ENCODE measurements around the gene CEACAM6.
"Not testable (repeated sequence)": the region's sequence is repeated elsewhere in the genome, so short reads cannot be mapped to it uniquely, and the experiment has no call there.

Gene CEACAM6

GRCh38 chr19:41748012-41748411, 7.3 kb upstream of the CEACAM6 start:
- DNase-seq (ENCODE audit: low spot score): no peak

- DNase-seq (ENCODE audit: low spot score): not testable (repeated sequence)
These were observed 4.8 kb upstream of the CEACAM6 start for GRCh38 chr19:41750248-41751134.

GRCh38 chr19:41753159-41753558, 2.2 kb upstream of the CEACAM6 start:
- peak; percentile 73 for DNase-seq (ENCODE audit: low spot score)

- peak; percentile 78 for DNase-seq (ENCODE audit: low spot score)
These were observed 1.3 kb upstream of the CEACAM6 start for GRCh38 chr19:41753936-41754529.

- no peak for DNase-seq (ENCODE audit: low spot score)
These were observed 3.5 kb downstream of the CEACAM6 start for GRCh38 chr19:41758846-41759245.

- DNase-seq (ENCODE audit: low spot score): no peak
These were observed 11.8 kb downstream of the CEACAM6 start for GRCh38 chr19:41767115-41767514.

- not testable (repeated sequence) for DNase-seq (ENCODE audit: low spot score)
These were observed 12.8 kb downstream of the CEACAM6 start for GRCh38 chr19:41768105-41768504.

- DNase-seq (ENCODE audit: low spot score): no peak
These were observed 14.3 kb downstream of the CEACAM6 start for GRCh38 chr19:41769608-41770007.

GRCh38 chr19:41771410-41771809, 16.1 kb downstream of the CEACAM6 start:
- no peak for DNase-seq (ENCODE audit: low spot score)

GRCh38 chr19:41774515-41774980, 19.2 kb downstream of the CEACAM6 start:
- DNase-seq (ENCODE audit: low spot score): peak; percentile 71

GRCh38 chr19:41776700-41777099, 21.4 kb downstream of the CEACAM6 start:
- no peak for DNase-seq (ENCODE audit: low spot score)

GRCh38 chr19:41783612-41784011, 28.3 kb downstream of the CEACAM6 start:
- no peak for DNase-seq (ENCODE audit: low spot score)

GRCh38 chr19:41784312-41784711, 29.0 kb downstream of the CEACAM6 start:
- no peak for DNase-seq (ENCODE audit: low spot score)

- DNase-seq (ENCODE audit: low spot score): no peak
These were observed 29.4 kb downstream of the CEACAM6 start for GRCh38 chr19:41784743-41785142.

GRCh38 chr19:41785653-41786052, 30.3 kb downstream of the CEACAM6 start:
- DNase-seq (ENCODE audit: low spot score): peak; percentile 82

- DNase-seq (ENCODE audit: low spot score): no peak
These were observed 31.7 kb downstream of the CEACAM6 start for GRCh38 chr19:41787055-41787454.

GRCh38 chr19:41788518-41788917, 33.2 kb downstream of the CEACAM6 start:
- not testable (repeated sequence) for DNase-seq (ENCODE audit: low spot score)

GRCh38 chr19:41789053-41789452, 33.7 kb downstream of the CEACAM6 start:
- not testable (repeated sequence) for DNase-seq (ENCODE audit: low spot score)

- DNase-seq (ENCODE audit: low spot score): peak; percentile 46
These were observed 37.4 kb downstream of the CEACAM6 start for GRCh38 chr19:41792513-41793413.

GRCh38 chr19:41793414-41793727, 38.0 kb downstream of the CEACAM6 start:
- no peak for DNase-seq (ENCODE audit: low spot score)

- peak; percentile 76 for DNase-seq (ENCODE audit: low spot score)
These were observed 39.7 kb downstream of the CEACAM6 start for GRCh38 chr19:41795031-41795461.

GRCh38 chr19:41796362-41796761, 41.0 kb downstream of the CEACAM6 start, which contains the start of gene CEACAM3:
Gene CEACAM3 (plus strand): TSS chr19:41796587. CDS start chr19:41796678, 91 bp downstream.
- no peak for DNase-seq (ENCODE audit: low spot score)

Data from CD4-positive, alpha-beta T cell treated with Interleukin-2 at 100 ng/mL for 4 hours (primary cell).